Vagina (tissue), 2 donors: ENCODE results near the gene KRTAP1-3.

Experiments used
- CTCF ChIP-seq, 3 experiments: fragments of 450-650 bp in 2 of 3; fragments of 200-600 bp in 1 of 3; sonication (generic) in 1 of 3; IDR thresholded peaks; one replicate each; pipeline ENCODE4 v1.5.1; 2017 to 2019; ENCODE audit warnings: antibody characterized with exemption in 3 of 3, mild to moderate bottlenecking in 2 of 3, moderate library complexity in 2 of 3
- POLR2A ChIP-seq, 2 donors: fragments of 450-650 bp; IDR thresholded peaks; one replicate each; pipeline ENCODE4 v1.6.1; 2017; ENCODE audit warnings: antibody characterized with exemption in 2 of 2, mild to moderate bottlenecking in 2 of 2, moderate library complexity in 2 of 2
- POLR2AphosphoS5 ChIP-seq, 2 donors: sonication (generic); formaldehyde crosslinking; IDR thresholded peaks; one replicate each; pipeline ENCODE4 v1.9.0; 2017; ENCODE audit warnings: antibody characterized with exemption in 2 of 2, mild to moderate bottlenecking in 2 of 2, low read depth in 1 of 2; ENCODE audit not compliant: insufficient read depth in 1 of 2

- no peak for TF ChIP-seq CTCF (IDR thresholded peaks at IDR 0.05)
- no peak for TF ChIP-seq POLR2AphosphoS5 (IDR thresholded peaks at IDR 0.05; ENCODE audit: insufficient read depth in 1 of 2, low read depth in 1 of 2)
- TF ChIP-seq POLR2A (IDR thresholded peaks at IDR 0.05), result no peak
These were observed 19.2 kb downstream of the KRTAP1-3 start for GRCh38 chr17:41015454-41015853.
